NCI-H82 treated with DMSO at 0.1 percent for 48 hours (cell line): ENCODE results near the gene PIK3CD.
"Not testable (repeated sequence)": the region's sequence is repeated elsewhere in the genome, so short reads cannot be mapped to it uniquely, and the experiment has no call there.

Experiments
- DNase-seq: peaks from one replicate; lab custom pipeline; 2025; ENCODE audit not compliant: unreplicated experiment; lab: John Stamatoyannopoulos, UW

The PIK3CD gene

GRCh38 chr1:9731561-9731960, 80.0 kb downstream of the PIK3CD start:
- DNase-seq: no peak

DNA sequence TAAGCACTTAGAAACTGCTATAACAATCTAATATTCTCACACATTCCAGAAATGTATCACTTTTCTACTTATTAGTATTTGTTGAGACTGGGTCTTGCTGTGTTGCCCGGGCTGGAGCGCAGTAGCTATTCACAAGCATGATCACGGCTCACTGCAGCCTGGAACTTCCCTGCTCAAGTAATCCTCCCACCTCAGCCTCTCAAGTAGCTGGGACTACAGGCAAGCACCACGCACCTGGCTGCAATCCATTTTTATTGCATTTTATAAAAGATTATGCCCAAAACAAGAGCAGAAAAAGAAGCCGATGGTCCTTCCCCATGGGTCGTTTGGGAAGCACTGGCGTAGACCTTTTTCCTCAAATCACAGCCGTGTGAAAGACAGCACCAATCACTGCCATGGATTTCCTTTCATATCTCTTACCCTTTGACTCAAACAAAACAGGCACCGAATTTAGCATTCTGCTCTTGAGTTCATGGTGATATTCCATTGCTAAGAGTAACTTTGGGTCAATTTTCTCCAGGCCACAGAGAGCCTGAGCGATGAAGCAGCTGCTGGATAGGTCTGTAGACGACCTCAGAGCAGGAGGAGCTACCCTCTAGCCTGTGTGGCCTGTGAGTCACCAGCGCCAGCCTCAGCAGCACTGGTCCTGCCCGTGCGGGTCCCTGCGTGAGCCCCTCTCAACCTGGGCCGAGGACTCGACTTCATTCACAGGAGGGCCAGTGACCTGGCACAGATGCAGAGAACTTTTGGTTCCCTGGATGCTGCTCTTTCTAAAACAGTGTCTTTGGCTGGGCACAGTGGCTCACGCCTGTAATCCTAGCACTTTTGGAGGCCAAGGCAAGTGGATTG, 80.8 kb downstream of the PIK3CD start:
- DNase-seq: no peak

DNA sequence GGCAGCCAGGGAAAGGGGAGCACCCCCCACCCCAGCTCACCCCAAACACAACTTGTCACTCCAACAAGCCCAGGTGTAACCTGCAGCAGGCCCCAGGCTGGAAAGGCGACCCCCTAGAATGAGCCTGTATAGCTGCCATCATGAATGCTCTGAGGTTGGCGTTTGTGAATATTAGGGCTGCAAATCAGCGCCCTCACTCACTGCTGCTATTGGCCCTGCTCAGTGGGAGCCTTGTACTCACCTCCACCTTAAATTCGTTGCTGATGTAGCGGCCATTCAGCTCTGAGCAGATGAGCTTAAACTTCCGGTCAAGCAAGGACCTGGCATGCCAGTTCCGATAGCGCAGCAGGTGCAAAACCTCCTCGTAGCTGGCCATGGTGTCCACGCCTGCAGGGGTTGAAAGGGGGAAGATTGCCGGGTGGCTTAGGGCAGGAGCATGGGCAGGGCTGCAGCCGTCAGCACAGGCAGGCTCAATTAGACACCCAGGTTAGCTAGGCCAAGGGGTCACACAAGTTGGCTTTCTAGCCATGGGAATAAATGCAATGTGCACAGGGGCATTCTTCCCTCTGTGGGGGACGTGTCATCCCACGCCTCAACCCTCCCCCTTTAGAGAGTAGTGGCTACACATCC, 81.7 kb downstream of the PIK3CD start:
- DNase-seq: no peak

DNA sequence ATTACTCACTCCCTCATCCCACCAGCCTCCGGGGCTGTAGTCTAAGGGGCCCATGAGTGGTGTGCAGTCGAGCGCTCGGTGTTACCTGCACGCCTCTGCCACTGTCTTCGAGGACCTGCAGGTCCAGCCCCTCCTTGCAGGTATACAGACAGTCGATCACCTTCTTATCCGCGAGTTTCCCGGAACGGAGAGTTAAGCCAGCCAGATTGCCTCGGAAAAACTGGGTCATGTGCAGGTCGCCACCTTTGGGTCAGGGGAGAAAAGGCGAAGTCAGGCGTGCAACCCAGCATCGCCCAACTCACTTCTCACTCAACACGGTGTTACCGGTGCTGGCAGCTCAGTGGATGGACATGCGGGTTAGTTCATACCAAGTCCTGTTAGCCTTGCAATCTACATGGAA, 84.3 kb downstream of the PIK3CD start:
- DNase-seq: no peak

GRCh38 chr1:9736241-9736640, 84.7 kb downstream of the PIK3CD start:
- no peak for DNase-seq

- DNase-seq: no peak
Measured at GRCh38 chr1:9737057-9737456, 85.5 kb downstream of the PIK3CD start.

DNA sequence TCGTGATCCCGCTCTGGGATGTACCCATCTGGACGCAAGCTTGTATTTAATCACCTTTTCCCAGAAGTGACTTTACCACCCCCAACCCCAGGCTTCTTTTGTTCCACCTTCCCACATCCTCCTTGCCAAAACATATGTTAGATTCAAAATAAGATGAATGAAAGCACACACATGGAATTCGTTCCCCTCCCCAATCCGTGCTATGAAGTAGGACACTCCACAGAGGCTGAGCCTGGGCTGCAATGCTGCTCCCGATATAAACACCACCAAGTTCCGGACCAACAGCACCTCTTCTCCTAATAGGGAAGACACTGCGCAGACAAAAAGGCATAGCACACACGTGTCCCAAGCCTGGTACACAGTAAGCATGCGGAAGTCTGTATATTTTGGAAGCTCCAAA, 86.1 kb downstream of the PIK3CD start:
- DNase-seq: no peak

DNA sequence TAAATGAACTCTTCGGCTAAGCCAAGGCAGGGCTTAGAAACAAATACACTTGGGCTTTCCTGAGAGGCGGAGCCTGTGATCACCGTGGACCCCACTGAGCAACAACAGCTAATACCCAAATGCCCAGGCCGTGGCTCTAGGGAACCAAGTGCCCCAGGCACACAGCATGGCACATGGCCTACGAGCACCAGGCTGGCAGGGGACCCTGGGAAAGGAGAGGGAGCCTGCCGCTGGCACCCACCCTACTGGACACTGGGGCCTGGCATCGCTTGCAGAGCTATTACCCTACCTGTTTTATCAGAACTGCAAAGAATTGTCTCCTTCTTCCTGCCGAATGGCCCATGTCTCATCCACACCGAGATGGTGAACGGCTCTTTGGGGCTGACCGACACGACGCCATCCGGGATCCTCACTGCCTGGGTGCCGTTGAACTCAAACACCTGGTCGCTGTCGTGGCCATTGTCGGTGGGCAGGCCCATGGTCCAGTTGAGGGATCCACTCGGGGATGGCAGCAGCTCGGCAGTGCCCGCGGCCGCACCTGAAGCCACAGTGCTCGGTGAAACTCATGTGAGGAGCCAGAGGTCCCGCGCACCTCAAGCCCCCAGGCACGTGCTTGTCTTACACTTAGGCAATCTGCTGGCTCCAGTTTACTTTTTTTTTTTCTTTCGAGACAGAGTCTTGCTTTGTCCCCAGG, 92.7 kb downstream of the PIK3CD start:
- DNase-seq: no peak

- no peak for DNase-seq
Measured at GRCh38 chr1:9746211-9746610, 94.7 kb downstream of the PIK3CD start.

DNA sequence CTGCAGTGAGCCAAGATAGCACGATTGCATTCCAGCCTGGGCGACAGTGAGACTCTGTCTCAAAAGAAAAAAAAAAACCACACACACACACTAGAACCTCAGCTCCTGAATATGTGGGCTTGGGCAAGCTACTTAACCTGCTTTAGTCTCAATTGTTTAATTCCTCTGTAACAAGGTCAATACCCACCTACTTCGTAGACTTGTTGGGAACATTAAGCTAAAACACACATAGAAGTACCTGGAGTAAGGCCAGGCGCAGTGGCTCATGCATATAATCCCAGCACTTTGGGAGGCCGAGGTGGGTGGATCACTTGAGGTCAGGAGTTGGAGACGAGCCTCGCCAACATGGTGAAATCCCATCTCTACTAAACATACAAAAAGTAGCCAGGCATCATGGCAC, 95.1 kb downstream of the PIK3CD start:
- DNase-seq: no peak

DNA sequence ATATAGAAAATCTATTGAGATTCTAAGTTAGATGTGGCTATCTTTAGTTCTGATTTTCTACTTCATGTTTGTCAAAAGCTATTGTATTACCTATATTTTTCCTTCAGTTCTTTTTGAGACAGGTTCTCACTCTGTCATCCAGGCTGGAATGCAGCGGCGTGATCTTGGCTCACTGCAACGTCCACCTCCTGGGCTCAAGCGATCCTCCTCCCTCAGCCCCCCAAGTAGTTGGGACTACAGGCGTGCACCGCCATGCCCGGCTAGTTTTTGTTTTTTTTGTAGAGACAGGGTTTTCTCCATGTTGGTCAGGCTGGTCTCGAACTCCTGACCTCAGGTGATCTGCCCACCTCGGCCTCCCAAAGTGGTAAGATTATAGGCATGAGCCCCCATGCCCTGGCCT, 96.9 kb downstream of the PIK3CD start:
- not testable (repeated sequence) for DNase-seq

DNA sequence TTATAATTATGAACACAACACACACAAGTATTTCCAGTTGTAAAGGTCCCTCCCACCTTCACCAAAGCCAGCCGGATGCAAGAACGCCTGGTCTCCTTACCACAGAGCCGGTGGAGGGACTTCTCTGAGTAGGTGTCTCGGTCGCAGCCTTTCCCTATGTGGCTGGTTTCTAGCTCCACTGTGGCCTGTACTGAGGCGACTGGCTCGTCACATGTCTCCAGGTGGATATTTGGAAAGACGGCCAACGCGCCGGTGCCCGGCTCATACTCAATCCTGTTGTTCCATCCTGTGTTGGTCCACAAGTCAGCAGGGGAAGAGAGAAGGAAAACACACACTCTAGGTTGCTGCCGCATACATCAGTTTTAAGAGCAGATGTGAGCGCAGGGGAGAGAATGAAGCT, 97.8 kb downstream of the PIK3CD start:
- DNase-seq: no peak

DNA sequence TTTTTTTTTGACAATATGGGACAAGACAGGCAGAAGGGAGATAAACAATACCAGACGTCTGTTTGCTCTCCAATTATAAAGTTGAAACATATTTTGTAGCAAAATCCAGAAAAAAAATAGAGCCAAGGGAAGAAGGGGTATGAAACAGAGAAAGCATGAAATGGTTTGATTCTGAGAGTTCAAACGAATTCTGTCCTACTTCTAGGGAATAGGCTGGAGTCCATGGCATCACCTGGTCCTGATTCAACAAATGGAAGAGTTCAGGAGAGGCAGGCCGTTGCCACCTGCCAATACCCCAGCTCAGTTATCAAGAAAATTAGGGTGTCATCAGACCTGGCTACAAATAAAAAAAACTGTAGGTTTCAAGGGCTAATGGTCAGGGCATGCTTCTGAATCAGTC, 100.4 kb downstream of the PIK3CD start:
- DNase-seq: no peak

DNA sequence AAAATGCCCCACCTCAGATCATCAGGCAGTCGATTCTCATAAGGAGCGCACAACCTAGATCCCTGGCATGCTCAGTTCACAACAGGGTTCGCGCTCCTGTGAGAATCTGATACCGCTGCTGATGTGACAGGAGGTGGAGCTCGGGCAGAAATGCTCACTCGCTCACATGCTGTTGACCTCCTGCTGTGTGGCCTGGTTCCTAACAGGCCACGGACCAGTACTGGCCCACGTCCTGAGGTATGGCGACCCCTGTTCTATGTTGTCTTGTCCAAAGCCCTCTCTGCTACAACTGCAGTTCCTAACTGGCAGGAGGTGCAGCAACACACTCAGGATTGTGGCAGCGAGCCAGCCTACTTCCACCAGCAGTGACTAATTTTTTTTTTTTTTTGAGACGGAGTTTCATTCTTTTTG, 101.6 kb downstream of the PIK3CD start:
- no peak for DNase-seq

- no peak for DNase-seq
Measured at GRCh38 chr1:9755441-9755995, 104.0 kb downstream of the PIK3CD start.

GRCh38 chr1:9758559-9759121, 107.1 kb downstream of the PIK3CD start:
- no peak for DNase-seq

DNA sequence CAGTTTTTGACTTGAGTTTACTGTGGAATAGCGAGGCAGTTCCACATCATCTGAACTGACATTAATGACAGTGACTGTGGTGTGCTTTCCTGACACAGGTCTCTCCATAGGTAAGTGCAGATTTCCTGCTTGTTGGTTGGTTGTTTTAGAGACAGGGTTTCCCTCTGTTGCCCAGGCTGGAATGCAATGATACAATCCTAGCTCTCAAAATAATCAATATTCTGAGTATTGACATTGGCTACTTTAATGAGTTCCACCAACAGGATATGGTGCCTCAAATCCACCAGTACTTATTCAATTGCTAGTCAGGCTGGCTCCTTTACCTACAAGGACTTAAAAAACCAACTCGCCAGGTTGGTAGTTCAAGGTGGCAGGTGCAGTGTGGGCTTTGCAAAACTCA, 108.4 kb downstream of the PIK3CD start:
- no peak for DNase-seq

GRCh38 chr1:9760824-9761223, 109.3 kb downstream of the PIK3CD start:
- DNase-seq: no peak

- DNase-seq: no peak
Measured at GRCh38 chr1:9761855-9762254, 110.3 kb downstream of the PIK3CD start.

GRCh38 chr1:9762446-9762845, 110.9 kb downstream of the PIK3CD start:
- not testable (repeated sequence) for DNase-seq

DNA sequence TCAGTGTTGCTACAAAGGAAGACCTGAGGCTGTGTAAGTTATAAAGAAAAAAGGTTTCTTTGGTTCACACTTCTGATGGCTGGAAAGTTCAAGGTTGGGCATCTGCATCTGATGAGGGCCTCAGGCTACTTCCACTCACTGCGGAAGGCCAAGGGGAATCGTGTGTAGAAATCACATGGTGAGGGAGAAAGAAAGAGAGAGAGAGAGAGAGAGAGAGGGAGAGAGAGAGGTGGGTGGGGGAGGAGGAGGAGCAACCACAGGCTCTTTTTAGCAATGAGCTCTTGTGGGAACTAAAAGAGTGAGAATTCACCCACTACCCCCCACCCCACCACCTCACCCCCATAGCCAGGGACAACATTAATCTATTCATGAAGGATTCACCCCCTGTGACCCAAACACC, 112.4 kb downstream of the PIK3CD start:
- no peak for DNase-seq
